SKM-1 (cell line): ENCODE measurements around the gene SRD5A2.
A peak's percentile ranks its signal among the peaks of the same experiment; 100 is the strongest.

Source experiments
- DNase-seq: peaks from one replicate; lab custom pipeline; 2025; ENCODE audit not compliant: unreplicated experiment; lab: John Stamatoyannopoulos, UW

The SRD5A2 gene, protein sequence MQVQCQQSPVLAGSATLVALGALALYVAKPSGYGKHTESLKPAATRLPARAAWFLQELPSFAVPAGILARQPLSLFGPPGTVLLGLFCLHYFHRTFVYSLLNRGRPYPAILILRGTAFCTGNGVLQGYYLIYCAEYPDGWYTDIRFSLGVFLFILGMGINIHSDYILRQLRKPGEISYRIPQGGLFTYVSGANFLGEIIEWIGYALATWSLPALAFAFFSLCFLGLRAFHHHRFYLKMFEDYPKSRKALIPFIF

DNA sequence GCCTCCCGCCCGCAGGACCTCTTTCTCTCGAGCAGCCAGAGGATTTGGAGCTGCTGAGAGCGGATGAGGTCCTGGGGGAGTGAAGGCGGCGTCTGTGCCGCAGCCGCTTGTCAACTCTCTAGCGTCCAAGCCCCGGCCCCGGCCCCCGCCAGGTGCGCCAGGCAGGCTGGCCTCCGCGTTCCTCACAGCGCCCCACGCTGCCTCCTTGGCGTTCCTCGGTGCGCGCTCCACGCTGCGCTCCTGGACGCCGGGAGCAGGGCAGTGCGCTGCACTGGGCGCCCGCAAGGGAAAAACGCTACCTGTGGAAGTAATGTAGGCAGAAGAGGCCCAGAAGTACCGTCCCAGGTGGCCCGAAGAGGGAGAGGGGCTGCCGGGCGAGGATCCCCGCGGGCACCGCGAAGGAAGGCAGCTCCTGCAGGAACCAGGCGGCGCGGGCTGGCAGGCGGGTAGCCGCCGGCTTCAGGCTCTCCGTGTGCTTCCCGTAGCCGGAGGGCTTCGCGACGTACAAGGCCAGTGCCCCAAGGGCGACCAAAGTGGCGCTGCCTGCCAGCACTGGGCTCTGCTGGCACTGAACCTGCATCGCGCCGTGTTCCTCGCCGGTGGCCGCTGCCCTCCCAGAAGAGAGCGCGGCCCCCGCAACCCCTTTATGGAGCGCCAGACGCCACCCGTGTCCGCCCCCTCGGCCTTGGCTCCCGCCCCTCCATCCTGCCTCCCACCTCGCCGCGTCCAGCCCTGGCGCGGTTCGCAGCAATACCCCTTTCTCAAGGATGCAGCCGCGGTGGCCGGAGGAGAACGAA is at the start of gene SRD5A2:
Gene SRD5A2 (minus strand): TSS at position 618 of the 797 bp plus-strand sequence. CDS start 38 bp downstream, at position 580.
- no peak for DNase-seq

- DNase-seq: no peak
Measured at GRCh38 chr2:31606509-31606908, 25.8 kb upstream of the SRD5A2 start.

- no peak for DNase-seq
Measured at GRCh38 chr2:31598694-31599093, 18.0 kb upstream of the SRD5A2 start.

DNA sequence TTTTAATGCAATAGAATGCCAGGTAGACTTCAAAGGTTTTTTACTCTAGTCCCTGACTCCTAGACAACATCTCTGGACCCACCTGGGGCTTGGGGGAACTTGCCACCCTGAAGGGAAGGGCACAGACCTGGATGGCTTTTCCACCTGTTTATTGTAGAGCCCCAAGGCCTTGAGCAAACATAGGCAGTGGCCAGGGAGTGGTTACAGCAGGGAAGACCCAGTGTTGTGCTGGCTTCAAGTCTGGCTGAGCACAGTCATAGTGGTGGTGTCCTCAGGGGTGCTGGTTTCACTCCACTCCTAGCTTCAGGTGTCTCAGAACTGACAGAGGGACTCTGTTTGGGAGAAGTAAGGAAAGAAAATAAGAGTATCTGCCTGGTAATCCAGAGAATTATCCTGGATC is 5.5 kb upstream of the SRD5A2 start:
- DNase-seq: no peak

- no peak for DNase-seq
Measured at GRCh38 chr2:31581124-31581795, 522 bp upstream of the SRD5A2 start.

DNA sequence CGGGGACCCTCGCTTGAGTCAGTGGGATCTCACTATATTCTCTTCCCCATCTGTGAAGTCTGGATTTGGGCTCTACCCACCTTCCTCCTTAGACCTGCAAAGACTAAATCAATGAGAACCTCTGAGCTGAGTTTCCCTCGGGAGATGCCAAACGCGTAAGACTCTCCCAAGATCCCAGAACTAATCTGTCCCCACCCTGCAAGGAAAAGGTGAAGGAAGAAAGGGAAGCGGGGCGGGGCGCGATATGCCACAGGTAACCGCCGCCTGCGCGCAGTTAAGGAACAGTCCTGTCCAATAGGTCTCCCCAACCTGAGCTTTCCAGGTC is 780 bp downstream of the SRD5A2 start:
- DNase-seq: no peak

- DNase-seq: no peak
Measured at GRCh38 chr2:31578316-31578715, 2.4 kb downstream of the SRD5A2 start.

GRCh38 chr2:31577143-31577542 is 3.6 kb downstream of the SRD5A2 start:
- no peak for DNase-seq

GRCh38 chr2:31568585-31569201 is 12.0 kb downstream of the SRD5A2 start:
- DNase-seq: no peak

- no peak for DNase-seq
Measured at GRCh38 chr2:31567679-31568078, 13.1 kb downstream of the SRD5A2 start.

GRCh38 chr2:31563273-31563839 is 17.4 kb downstream of the SRD5A2 start:
- DNase-seq: no peak

DNA sequence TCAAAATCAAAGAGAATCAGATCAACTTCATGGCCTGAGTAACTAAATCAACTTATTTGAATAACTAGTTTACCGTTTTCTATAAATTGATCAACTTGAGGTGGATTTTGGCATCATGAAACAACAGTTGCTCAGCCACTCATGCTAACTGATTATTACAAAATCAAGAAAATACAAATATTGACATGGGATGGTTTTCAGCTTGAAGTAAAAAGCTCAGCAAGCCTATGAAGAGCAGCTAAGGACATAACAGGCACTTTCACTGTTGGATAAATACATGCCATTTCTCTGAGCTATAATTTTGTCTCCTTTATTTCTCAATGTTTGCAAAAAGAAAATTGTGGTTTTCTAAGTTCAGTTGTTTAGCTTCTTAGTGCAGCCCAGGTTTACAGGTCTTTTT is 18.9 kb downstream of the SRD5A2 start:
- DNase-seq: no peak

- DNase-seq: peak; percentile 49
Measured at GRCh38 chr2:31558401-31559295, 22.1 kb downstream of the SRD5A2 start.

DNA sequence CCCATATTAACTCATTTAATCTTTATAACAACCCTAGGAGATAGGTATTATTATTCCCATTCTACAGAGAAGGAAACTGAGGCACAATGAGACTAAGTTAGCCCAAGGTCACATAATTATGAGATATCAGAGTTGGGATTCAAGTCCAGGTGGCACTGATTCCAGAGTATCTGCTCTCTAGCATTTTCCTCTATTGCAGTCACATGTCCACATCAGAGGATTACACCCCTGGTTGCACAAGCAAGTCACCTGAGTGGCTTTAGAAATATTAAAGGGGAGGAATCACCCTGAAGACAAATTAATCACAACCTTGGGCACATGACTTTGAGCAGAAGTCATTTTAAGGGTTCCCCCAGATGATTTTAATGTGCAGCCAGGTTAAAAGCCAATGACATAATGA is 23.8 kb downstream of the SRD5A2 start:
- no peak for DNase-seq

DNA sequence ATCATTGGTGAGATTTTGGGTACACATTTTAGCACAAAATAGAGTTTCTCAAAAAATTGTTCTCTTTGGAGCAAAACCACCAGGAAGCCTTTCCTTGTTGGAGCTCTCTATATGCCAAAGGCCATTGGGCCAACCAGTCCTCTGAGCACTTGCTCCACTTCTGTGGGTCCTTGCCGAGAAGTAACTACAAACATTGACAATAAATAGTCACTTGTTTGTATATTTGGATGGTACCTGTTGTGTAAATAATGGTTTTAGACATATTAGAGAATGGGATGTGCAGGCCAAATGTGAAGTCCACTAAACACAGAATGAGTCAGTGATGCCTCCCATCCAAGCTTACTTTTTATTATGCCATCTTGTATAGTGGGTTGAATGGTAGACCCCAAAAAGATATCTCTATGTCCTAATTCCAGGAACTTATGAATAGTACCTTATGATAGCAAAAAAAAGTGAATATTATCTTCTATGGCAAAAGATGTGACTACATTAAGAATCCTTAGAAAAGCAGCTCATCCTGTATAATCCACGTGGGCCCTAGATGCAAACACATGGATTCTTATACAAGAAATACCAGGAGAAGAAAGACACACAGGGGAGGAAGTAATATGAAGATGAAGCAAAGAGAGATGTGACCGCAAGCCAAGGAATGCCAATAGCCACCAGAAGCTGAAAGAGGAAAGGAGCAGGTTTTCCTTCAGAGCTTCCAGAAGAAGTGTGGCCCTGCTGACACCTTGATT is 24.6 kb downstream of the SRD5A2 start:
- no peak for DNase-seq

DNA sequence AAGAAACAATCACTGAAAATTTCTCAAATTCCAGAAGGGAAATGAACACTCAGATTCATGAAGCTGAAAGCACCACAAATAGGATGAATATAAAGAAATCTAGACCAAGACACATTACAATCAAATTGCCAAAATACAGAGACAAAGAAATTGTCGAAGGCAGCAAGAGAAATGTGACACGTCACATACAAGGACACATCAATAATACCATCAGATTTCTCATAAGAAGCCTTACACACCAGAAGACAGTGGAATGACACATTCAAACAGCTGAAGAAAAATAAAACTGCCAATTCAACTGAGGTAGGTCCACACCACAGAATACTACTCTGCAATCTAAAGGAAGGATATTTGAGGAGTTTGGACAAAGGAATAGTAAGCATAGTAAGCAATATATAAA is 27.4 kb downstream of the SRD5A2 start:
- no peak for DNase-seq

DNA sequence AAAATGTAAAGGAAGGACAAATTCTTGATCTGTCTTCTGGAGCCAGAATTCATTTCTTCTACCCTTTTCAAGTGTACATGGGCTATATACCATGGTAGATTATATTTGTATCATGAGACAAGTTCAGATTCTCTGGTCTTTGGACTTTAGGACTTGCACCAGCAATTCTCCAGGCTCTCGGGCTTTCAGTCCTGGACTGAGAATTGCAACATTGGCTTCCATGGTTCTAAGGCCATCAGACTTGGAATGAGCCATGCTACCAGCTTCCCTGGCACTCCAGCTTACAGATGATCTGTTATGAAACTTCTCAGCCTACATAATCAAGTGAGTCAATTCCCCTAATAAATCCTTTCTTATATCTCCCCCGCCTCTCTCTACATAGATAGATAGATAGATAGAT is 33.3 kb downstream of the SRD5A2 start:
- no peak for DNase-seq

DNA sequence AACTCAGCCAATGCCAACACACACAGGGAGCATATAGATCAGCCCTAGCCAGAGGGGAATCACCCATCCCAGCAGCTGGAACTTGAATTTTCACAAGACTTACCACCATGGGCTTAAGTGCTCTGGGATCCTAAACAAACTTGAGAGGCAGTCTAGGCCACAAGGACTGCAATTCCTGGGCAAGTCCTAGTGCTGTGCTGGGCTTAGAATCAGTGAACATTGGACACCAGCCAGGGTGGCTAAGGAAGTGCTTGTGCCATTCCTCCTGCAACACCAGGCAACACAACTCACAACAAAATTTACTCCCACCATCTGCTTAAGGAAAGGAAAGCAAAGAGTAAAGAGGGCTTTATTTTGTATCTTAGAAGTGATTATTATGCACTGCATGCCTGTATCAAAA is 38.9 kb downstream of the SRD5A2 start:
- no peak for DNase-seq

DNA sequence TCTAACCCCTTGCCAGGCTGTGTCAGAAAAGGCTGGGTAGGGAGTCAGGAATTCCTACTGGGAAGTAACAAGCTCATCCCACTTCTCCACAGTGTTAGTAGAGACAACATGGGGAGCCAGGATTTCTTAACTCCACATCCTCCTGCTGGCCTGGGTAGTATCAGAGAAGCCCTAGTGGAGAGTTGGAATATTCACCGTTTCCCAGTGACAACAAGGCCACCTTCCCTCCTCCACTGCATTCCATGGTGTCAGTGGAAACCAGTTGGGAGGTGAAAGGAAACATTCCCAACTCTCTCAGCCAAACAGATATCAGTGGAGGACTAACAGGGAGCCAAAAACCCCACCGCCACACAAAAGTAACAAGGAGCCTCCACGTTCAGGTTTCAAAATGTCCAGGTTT is 41.2 kb downstream of the SRD5A2 start:
- no peak for DNase-seq

- no peak for DNase-seq
Measured at GRCh38 chr2:31535768-31536167, 45.0 kb downstream of the SRD5A2 start.
